Keratinocyte (primary cell): Measurements from ENCODE around the gene C2orf49. TPM values are rescaled to one million over a fixed set of nuclear protein-coding genes. Genes with fewer than 3 reads are reported as not detected.

Source experiments
- DNase-seq: peaks from one replicate; pipeline ENCODE4 v3.0.0-alpha.2; 2011; ENCODE audit warnings: low read depth, missing footprints, low spot score
- FAIRE-seq: peaks from 2 replicates; lab custom pipeline; 2011; peaks lifted over from hg19 to GRCh38; lab: Jason Lieb, UNC
- H2AFZ ChIP-seq: 2 replicates; pipeline ENCODE4 v1.6.0; 2012; ENCODE audit warnings: low read length, control low read depth, inconsistent platforms; ENCODE audit not compliant: control insufficient read depth
- H3K27ac ChIP-seq: 2 replicates; pipeline ENCODE4 v1.5.1; 2011; ENCODE audit warnings: low read length; ENCODE audit not compliant: control insufficient read depth, insufficient read depth
- H3K27me3 ChIP-seq: 3 replicates; pipeline ENCODE4 v1.6.0; 2011; ENCODE audit warnings: low read length; ENCODE audit not compliant: control insufficient read depth, insufficient read depth; ENCODE audit errors: extremely low read depth
- H3K36me3 ChIP-seq, 2 experiments: 2 replicates in 1 of 2; 3 replicates in 1 of 2; pipeline ENCODE4 v1.5.1; 2011; ENCODE audit warnings: low read length in 2 of 2, mild to moderate bottlenecking in 1 of 2; ENCODE audit not compliant: control insufficient read depth in 2 of 2, insufficient read depth in 2 of 2; ENCODE audit errors: extremely low read depth in 1 of 2
- H3K4me1 ChIP-seq: 3 replicates; pipeline ENCODE4 v1.5.1; 2011; ENCODE audit warnings: low read length; ENCODE audit not compliant: control insufficient read depth, insufficient read depth; ENCODE audit errors: extremely low read depth
- H3K4me2 ChIP-seq: 3 replicates; pipeline ENCODE4 v1.6.0; 2011; ENCODE audit warnings: low read depth, low read length; ENCODE audit not compliant: control insufficient read depth, insufficient read depth; ENCODE audit errors: extremely low read depth
- H3K4me3 ChIP-seq, 3 experiments: fragments of 200-600 bp in 1 of 3; sonication (generic) in 1 of 3; 2 replicates in 2 of 3; 3 replicates in 1 of 3; pipeline ENCODE4 v1.5.1; 2011 to 2016; ENCODE audit warnings: low read length in 3 of 3, mild to moderate bottlenecking in 3 of 3, control low read depth in 2 of 3, inconsistent platforms in 1 of 3, low read depth in 1 of 3, mixed read lengths in 1 of 3, mixed run types in 1 of 3, moderate library complexity in 1 of 3; ENCODE audit not compliant: control insufficient read depth in 2 of 3, insufficient read depth in 2 of 3; ENCODE audit errors: extremely low read depth in 1 of 3
- H3K79me2 ChIP-seq: 2 replicates; pipeline ENCODE4 v1.6.0; 2012; ENCODE audit warnings: low read length; ENCODE audit not compliant: control insufficient read depth, insufficient read depth
- H3K9ac ChIP-seq: 3 replicates; pipeline ENCODE4 v1.6.0; 2011; ENCODE audit warnings: low read length; ENCODE audit not compliant: control insufficient read depth, insufficient read depth; ENCODE audit errors: extremely low read depth
- H3K9me1 ChIP-seq: 3 replicates; pipeline ENCODE4 v1.6.0; 2011; ENCODE audit warnings: low read length; ENCODE audit not compliant: control insufficient read depth, insufficient read depth; ENCODE audit errors: extremely low read depth
- H3K9me3 ChIP-seq: 2 replicates; pipeline ENCODE4 v1.5.1; 2012; ENCODE audit warnings: low read depth, low read length; ENCODE audit not compliant: control insufficient read depth
- H4K20me1 ChIP-seq: 3 replicates; pipeline ENCODE4 v1.6.0; 2011; ENCODE audit warnings: low read length; ENCODE audit not compliant: control insufficient read depth, insufficient read depth; ENCODE audit errors: extremely low read depth
- CTCF ChIP-seq, 3 experiments: IDR thresholded peaks in 1 of 3; conservative IDR thresholded peaks in 1 of 3; optimal IDR thresholded peaks in 1 of 3; 2 replicates in 2 of 3; 3 replicates in 1 of 3; pipeline versions ENCODE3 to v1.5.1; 2011; ENCODE audit warnings: low read length in 3 of 3, mild to moderate bottlenecking in 3 of 3, moderate library complexity in 2 of 3, control low read depth in 1 of 3, inconsistent platforms in 1 of 3; ENCODE audit not compliant: insufficient read depth in 2 of 3; ENCODE audit errors: extremely low read depth in 1 of 3
- EZH2 ChIP-seq: IDR thresholded peaks from one replicate; pipeline ENCODE4 v1.6.1; 2012; ENCODE audit warnings: inconsistent platforms, mild to moderate bottlenecking, low read length, moderate library complexity
- dilution Hi-C: fragments of 300-500 bp; cut with MboI; formaldehyde crosslinking; loops from one replicate; pipeline ENCODE4 v1.7.0; 2020; ENCODE audit warnings: low sequenced_read_pairs; ENCODE audit not compliant: extremely low pct_ligation_motif_present
- polyA plus RNA-seq, 5 experiments: library from polyadenylated mRNA; depleted of rRNA in 3 of 5; stranded (reverse) in 3 of 5; stranded (forward) in 1 of 5; unstranded in 1 of 5; fragments of >200 nt; gene quantifications; 1 replicate in 1 of 5; 2 replicates in 3 of 5; 3 replicates in 1 of 5; pipeline versions ENCODE4 v1.2.1 to v1.2.3, GENCODE V29; 2011 to 2012; ENCODE audit warnings: missing spikeins in 2 of 5, low read depth in 1 of 5, low replicate concordance in 1 of 5

The C2orf49 gene
- polyA plus RNA-seq, 1 donor (not counting 4 experiments of a cell fraction or from before 2014, with no cell fraction given), result 19.4 TPM

DNA sequence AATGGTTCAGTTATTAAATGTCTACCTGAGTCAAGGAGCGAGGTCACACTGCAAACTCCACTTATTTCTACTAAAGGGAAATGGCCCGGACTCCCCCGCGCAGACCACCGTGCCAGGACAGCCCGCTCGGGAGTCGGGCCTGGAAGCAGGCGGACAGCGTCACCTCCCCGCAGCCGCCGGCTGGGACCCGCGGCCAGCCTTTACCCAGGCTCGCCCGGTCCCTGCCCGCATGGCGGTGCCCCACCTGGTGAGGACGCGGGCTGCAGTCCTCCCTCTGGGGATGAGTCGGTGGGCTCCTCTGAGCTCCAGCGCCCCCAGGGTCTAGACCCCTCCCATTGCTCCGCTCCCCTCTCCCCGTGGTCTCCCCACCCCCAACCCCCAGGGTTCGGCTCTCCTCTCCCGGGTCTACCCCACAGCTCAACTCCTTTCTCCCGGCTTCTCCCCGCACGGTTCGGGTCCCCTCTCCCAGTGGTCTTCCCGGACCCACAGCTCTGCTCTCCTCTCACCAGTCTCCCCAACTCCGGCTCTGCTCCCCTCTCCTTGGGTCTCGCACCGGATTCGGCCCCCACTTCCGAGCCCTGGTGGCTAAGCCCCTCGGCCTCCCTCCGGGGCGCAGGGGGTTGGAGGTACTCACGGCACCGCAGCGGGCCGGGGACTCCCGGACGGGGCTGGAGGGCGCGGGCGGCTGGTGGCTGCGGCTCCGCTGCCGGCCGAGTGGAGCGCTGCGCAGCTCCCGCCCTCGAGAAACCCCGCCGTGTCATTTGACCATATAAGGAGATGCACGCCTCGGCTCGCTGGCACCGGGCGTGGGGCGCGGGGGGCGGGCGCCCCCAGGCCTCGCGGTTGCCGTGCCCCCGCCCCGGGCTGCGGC, 61.2 kb downstream of the C2orf49 start, which contains the start of gene FHL2:
TSS of gene FHL2 (minus strand) at position 716 of the 871 bp plus-strand sequence. CDS start 12,535 bp downstream, outside the sequence.
- no peak for DNase-seq
- TF ChIP-seq EZH2 (no peak), CTCF (optimal IDR thresholded peaks at IDR 0.05 in 1 of 3, IDR thresholded peaks at IDR 0.05 in 1 of 3, conservative IDR thresholded peaks at IDR 0.05 in 1 of 3; ENCODE audit: extremely low read depth in 1 of 3, insufficient read depth in 2 of 3, low read length in 3 of 3) (peak; percentile 37 to 64 (median 62))
- Histone ChIP-seq H3K9me3 (no peaks in the 10 kb centered on the region), H3K9ac (peak within 1 kb of the TSS; percentile 98), H3K27me3 (no peaks in the 10 kb centered on the region), H3K4me1 (peaks cover 28% of the 10 kb centered on the region), H3K36me3 (peaks cover 12 to 22% of the 10 kb centered on the region in 2 experiments), H3K27ac (peak within 1 kb of the TSS; percentile 97), H3K4me3 (peak within 1 kb of the TSS; percentile 66 to 99 (median 99)), H2AFZ (peak within 1 kb of the TSS; percentile 42), H3K9me1 (peaks cover 9% of the 10 kb centered on the region), H3K79me2 (peaks cover 45% of the 10 kb centered on the region), H4K20me1 (peaks cover 21% of the 10 kb centered on the region), H3K4me2 (peak within 1 kb of the TSS; percentile 89)
- dilution Hi-C loops, result no loop called here
- no peak for FAIRE-seq

Other genes starting within 250 kb of the C2orf49 start
- gene GPR45, start 95.8 kb upstream of the C2orf49 start, polyA plus RNA-seq, result not detected in 3 replicates
- 7.2 to 9.3 TPM (median 9.0 TPM) in 3 replicates for gene TGFBRAP1, start 7.8 kb upstream of the C2orf49 start, polyA plus RNA-seq
- gene FHL2, start 61.5 kb downstream of the C2orf49 start, polyA plus RNA-seq, result 132 to 175 TPM (median 144 TPM) in 3 replicates